Middle frontal gyrus (tissue), 1 donor: Measurements from ENCODE around the gene WDR46.

Experiments
- DNase-seq: peaks from one replicate; pipeline ENCODE4 v3.0.0-alpha.2; 2015; ENCODE audit warnings: low spot score; ENCODE audit errors: extremely low spot score

The WDR46 gene

DNA sequence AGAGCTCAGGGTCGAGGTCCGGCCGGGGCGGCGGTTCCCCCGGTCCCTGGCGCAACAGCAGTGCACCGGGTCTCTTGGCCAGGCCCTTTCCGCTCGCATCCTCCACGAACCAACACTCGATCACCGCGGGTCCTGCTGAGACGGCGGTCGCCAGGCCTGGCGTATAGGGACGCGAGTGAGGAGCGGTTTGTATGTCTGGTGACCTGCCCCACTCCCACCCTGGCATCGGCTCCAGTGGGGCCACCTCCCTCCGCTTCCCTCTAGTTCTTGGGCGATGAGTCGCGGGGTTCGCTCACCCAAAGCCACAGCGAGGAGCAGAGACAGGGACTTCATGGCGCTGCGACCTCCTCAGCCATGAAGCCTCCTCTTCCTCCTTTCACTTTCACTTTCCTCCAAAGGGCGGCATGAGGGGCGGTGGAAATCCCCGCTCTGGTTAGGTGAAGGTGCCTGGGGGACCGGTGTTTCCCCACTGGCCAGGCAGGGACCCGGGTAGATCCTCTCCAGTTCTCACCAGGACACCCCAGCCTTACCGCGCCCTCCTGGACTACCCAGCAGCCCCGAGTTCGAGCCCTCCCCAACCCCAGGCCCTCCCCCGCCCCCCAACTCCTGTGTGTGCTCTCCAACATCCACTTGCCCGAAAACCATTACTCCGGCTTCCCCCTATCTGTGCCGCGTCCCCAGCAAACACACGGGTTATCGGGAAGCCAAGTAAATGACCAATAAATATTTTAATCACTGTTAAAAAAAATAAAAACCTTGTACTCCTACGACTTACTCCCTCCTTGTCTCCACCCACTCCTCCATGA lies 24.9 kb upstream of the WDR46 start, which contains the start of gene TAPBP:
Gene TAPBP, minus strand, starts transcription at position 370 of the 806 bp plus-strand sequence. Its CDS starts 37 bp downstream, at position 333.
- peak; percentile 6 for DNase-seq

DNA sequence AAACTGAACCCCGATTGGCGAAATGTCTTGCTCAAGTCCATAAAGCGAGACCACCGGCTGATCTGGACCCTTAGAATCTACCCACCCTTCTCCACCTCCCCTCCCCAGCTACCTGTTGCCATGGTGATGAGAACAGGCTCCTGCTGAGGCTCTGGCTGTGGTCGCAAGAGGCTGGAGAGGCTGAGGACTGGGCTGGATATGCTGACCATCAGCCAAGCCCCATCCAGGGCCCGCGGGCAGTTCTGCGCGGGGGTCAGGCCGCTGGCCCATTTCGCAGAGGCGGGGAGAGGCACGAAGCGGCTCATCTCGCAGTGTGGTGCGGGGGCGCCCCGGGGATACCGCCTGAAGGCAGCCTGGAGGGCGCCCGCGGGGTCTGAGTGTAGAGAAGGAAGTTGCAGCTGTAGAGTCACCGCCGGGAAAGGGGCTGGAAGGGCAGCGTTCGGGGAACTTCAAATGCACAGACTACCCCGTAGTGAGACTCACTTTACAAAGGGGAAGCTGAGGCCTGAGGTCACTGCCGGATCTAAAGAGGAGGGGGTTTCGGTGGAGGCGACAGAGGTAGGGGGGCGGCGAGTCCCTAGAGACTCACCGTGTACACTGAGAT lies 24.2 kb upstream of the WDR46 start:
- DNase-seq: no peak

DNA sequence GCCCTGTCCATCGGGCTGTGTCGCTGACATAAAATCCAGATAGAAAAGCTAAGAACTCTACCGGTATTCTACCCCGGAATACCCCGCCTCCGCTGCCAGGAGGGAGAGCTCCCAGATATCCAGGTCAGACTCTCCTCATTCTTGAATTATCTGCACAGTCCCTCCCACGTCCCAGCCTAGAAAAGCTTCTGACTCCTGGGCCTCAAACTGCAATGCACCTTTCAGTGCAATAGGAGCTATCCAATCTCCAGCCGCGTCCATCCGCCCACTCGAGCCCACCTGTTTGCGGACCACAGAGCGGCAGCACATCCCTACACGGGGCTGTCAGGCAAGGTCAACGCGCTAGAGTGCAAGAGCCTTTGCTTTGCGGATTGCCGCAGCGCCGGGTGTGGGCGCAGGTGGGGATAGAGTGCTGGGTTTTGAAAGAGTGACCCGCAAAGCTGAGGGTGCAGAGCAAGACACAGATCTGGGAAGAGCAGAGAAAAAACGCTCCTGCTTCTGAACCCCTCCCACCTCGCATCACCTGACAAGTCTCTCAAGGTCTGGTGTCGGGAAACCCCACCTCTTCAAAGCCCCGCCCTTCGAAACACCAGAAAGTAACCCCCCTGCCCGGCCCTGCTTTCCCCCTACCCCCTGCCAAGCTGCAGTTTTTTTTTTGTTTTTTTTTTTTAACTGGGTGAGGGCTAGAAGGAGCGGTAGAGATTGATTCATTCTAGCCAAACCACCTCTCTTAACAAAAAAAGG lies 23.5 kb upstream of the WDR46 start:
- DNase-seq: peak; percentile 42

- no peak for DNase-seq
These were observed 17.3 kb upstream of the WDR46 start for GRCh38 chr6:33306356-33306755.

DNA sequence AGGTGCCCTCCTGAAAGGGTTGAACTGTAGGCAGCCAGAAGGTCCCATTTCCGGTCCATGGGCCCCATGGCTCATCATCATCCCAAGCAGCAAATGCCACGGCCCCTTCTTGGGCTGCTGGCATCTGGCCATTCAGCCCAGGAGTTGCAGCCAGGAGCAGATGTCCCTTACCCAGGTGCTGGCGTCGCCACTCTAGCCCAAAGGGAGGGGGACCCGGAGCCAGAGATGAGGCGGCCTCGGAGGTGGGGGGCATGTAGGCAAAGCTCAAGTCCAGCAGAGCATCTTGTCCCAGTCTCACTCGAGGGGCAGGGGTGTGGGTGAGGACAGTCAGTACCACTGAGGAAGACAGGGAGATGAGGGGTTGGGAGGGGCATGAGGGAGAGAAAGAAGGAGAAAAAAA lies 16.0 kb upstream of the WDR46 start:
- DNase-seq: no peak

GRCh38 chr6:33304216-33304615 lies 15.2 kb upstream of the WDR46 start:
- no peak for DNase-seq

DNA sequence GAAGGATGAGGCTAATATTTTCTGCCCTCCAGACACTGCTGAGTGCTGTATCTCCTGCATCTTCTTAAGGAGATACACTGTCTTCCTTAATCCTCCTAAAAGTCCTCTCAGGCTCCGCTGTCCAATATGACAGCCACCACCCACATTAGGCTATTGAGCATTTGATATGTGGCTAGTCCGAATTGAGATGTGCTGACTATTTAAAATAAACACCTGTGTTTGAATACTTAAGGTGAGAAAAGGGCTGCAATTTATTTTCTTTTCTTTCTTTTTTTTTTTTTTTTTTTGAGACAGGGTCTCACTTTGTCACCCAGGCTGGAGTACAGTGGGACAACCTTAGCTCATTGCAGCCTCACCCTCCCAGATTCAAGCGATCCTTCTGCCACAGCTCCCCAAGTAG lies 12.8 kb upstream of the WDR46 start:
- no peak for DNase-seq

GRCh38 chr6:33299237-33299944 lies 10.4 kb upstream of the WDR46 start:
- peak; percentile 91 for DNase-seq

DNA sequence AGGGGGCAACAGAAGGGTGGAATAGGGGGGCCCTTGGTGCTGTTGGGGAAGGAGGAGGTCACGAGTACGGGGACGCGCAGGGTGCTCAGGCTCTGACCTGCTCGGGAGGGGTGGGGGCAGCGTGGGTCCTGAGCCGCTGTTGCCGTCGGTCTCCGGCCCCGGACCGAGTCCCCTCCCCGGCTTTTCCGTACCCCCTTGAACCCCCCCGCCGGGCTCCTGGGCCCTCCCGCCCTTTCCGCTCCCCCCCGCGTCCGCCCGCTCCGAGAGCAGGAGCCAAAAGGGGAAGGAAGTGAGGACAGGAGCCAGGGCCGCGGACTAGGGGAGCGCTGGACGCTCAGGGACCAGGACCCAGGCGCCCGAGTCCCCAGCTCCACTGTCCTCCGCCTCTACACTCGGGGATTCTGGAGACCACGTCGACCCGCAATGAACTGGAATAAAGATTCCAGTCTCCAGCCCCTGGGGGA lies 9.8 kb upstream of the WDR46 start, which contains the start of gene RGL2:
Gene RGL2, minus strand, starts transcription at position 170 of the 464 bp plus-strand sequence. CDS start 332 bp downstream, outside the sequence.
- peak; percentile 15 for DNase-seq

DNA sequence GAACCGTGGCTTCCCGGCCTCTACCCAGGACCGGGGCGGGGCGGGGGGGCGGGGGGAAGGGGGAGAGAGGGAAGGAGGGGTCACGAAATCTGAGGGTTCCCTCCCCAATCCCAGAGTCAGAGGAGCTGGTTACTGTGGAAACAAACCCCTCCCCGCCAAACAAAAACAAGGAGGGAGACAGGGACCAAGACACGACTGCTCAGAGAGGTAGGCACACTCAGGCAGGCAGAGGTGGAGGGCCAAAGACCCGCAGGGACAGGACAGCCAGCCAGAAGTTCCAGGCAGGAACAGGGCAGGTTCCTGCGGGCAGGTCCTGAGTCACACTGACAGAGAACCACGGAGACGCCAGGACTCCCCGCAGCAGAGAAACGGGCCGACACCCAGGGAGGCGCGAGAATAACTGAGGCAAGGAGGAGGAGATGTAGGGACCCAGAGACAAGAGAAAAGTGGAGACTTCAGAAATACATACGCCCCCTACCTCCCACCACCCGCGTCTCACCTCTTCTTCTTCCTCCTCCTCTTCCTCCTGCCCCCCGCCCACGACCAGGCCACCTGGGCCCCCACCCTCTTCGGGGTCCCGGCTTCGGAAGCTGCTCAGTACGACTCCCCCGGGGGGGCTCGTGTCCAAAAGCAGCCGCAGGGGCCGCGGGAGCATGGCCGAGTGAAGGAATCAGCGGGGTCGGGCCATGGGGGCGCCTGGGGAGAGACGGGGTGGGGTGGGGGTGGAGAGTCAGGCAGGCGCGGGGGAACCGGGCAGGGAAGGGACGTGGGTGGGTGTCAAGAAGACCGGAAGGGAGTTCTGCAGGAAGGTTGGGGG lies 9.1 kb upstream of the WDR46 start:
- no peak for DNase-seq

GRCh38 chr6:33297406-33297955 lies 8.4 kb upstream of the WDR46 start:
- no peak for DNase-seq

DNA sequence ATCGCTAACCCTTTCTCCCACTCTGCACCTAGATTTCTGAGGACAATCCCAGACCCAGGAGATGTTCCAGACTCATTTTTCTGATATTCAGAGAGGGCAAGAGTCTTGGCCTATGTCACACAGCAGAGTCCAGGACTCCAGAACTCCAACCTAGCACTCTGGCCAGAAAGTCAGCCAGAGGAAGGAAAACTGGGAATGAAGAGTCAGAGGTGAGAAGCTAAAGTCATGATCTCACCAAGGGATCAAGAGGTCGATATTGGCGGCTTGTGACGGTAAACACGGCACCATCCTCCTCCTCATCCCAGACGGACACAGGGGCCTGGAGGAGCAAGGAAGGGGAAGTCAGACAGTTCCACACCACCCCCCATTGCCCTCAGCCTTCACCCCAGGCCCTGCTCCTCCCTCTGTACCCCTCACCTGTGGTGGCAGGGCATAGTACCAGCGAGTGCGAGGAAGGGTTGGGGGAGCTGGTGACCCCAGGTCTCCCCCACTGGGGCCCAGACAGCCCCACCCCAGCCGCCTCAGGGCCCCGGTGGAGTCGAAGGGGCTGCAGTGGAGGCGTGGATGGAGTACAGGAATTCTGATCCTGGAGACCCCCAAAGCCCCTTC lies 7.9 kb upstream of the WDR46 start:
- DNase-seq: no peak

DNA sequence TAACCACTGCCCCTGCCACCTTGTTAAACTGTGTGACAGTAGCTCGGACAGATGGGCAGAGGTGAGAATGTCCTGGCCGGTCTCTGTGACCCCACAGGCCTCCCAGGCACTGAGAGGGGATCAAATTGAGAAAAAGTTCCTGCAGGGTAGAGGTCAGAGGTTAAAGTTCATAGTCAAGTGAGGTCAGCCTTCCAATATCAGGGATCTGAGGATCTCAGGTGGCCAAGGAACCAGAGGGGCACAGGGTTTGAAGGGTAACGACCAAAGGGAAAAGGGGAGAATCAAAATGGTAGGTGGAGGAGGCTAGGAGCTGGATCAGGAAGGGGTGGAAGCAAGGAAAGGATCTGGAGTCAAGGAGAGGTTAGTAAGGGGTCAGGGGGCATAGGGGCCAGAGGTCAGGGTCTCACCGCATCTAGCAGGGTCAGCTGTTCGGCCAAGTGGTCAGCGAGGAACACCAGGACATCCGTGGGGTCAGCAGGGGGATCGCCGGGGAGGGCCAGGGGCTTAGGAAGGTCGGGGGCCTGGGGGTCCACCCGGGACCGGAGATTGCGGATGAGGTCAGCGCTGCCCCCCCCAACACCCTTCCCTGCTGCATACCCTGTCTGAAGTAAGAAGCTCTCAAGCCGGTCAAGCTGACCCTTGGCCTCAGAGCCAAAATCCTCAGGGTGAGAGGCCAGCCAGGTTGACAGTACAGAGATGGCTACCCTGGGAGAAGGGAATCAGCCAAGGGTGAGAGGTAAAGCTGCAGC lies 6.8 kb upstream of the WDR46 start:
- DNase-seq: no peak

DNA sequence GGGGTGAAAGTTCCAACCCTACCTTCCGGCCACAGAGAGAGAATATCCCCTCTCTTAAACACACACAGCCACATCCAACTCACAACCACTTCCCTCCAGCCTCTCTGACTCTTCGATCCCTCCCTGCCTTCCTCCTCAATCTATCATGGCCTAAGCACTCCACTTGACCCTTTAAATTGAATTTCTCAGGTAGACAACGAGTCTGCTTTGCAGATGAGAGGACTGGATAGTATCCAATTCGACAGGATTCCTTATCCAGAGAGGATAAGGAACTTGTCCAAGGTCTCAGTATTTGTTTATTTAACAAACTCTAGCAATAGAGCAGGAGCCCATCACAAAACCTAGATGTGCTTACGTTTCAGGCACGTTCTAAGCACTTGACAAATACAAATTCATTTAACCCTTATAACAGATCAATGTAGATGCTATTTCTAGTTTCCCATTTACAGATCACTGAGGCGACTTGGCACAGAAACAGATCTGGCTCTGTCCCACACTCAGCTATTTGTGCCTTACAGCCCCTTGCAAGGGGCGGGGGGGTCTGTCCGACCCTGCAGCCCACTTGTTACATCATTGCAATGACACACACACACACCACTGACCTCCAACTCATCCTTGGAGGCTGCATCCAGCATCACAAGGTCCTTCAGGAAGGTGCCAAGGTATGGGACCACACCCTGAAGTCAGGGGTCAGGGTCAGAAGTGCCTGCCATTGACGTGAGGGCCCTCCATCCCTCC lies 5.2 kb upstream of the WDR46 start:
- DNase-seq: no peak

GRCh38 chr6:33292996-33293682 lies 4.1 kb upstream of the WDR46 start:
- DNase-seq: no peak

DNA sequence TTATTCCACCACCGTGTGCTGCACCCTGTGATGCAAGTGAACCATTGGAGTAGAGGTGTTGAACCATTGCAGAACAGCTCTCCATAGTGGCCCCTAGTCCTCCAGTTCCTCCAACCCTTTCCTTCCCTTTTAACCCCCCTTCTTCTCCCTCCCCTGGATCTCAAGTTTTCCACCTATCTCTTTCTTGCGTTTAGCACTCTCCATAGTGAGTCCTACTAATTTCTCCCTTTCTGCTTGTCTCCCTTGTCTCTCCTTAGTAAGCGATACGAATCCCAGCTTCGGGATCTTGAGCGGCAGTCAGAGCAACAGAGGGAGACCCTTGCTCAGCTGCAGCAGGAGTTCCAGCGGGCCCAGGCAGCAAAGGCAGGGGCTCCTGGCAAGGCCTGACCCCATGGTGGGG lies 1.4 kb upstream of the WDR46 start:
- no peak for DNase-seq

DNA sequence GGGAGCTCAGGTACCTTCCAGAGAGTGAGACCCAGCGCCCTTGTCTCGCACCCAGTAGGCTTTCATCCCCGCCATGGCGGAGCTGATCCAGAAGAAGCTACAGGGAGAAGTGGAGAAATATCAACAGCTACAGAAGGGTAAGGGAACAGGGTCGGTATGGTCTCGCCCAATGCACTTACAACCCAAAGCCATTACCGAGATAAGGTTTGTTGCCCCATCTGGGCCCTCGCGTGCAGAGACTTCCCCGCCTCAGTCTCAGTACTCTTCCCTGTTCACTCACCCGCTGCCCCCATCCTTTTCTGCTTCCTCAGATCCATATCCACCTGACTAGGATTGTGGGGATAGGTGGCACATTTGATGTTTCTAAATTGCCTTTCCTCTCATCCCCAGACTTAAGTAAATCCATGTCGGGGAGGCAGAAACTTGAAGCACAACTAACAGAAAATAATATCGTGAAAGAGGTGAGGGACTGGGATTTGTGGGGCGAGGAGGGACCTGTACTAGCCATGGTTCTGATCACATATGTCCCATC lies 811 bp upstream of the WDR46 start:
- no peak for DNase-seq
